ENCODE data around the gene CPNE8. TPM values are rescaled to one million over a fixed set of nuclear protein-coding genes. Genes with fewer than 3 reads are reported as not detected.
A peak's percentile ranks its signal among the peaks of the same experiment; 100 is the strongest.

The CPNE8 gene
- total RNA-seq, 1 experiment from 2014 or later: 14.5 TPM

- DNase-seq (ENCODE audit: low read depth): no peak
Observed at GRCh38 chr12:38895446-38895845, 9.9 kb downstream of the CPNE8 start.

DNA sequence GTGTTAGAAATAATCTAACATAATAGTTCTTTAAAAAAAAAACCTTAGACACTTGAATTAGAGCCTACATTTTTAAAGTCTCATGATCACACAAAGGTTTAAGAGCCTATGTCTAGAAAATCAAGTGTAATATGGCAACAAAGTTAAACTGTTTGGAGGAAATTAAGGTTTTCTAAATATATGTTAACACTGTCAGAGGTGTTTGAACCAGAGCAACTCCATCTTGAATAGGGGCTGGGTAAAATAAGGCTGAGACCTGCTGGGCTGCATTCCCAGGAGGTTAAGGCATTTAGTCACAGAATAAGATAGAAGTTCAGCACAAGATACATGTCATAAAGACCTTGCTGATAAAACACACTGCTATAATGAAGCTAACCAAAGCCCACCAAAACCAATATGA, 12.4 kb downstream of the CPNE8 start:
- DNase-seq (ENCODE audit: low read depth): no peak

GRCh38 chr12:38892087-38892786, 13.2 kb downstream of the CPNE8 start:
- no peak for DNase-seq (ENCODE audit: low read depth)

DNA sequence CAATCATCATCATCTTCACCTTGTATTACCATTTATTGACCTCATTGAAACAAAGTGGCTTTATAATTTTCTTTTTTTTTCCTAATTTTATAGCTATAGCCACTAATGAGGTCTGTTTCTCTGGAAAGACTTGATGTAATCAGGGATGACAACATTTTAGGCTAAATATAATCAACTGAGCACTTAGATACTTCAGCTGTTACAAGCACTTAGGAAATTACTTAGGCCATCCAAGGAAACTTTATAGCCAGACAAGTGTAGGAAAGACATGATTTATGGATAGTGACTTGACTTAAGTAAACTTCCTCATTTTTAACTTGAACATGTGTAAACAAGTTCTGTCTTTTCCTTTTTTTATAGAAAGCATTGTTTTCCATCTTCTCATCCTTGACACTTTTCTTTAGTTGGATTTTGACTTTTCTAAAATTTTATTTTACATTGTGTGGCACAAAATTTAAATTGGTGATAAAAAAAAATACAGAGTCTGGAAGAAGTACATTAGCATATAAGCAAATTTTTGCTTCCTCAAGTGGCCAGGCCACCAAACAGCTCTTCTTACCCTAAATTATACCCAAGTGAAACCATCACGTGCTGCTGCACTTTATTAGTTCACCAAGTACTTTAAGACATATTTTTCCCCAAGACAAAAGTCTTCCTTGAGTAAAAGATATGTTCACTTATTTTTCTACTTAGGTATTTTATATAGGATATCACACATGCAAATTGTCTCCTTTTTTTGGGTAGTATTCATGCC, 15.1 kb downstream of the CPNE8 start:
- DNase-seq (ENCODE audit: low read depth): no peak

DNA sequence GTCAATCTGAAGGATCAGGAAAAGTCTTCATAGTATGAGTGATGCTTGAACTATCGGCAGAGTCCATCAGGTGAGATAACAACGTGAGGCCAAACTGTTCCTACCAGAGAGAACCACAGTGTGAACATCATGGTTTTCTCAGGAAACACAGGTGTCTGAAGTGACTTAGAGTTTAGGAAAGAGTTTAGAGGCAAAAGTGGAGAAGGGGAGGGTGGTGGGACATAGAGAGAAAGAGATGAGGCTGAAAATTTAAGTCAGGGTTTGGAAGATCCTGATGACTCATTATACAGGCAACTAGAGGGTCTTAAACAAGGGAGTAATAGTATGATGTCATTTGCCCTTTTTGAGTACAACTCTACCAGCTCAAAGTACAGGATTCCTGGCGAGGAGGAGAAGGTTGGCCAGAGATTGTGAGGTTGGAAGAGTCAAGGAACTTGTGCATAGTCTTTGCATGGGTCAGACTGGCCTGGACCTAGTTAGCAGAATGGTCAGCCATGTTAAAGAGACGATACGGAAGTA, 16.0 kb downstream of the CPNE8 start:
- DNase-seq (ENCODE audit: low read depth): no peak

DNA sequence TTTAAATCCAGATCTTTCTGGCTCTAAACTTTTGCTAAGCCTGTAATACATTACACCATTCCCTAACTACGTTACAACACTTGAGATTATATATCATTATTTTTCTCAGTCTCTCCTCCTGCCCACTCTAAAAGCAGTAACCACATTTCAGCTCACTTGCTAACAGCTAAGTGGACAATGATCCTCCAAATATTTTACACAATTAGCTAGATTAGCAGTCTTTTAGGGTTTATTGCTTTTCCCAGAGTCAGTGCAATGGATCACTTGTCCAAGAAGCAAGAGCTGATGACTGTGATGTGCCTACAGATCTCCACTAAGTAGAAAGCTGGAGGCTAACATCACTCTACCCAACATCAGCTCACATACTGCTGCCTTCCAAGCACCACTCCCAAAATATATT, 17.6 kb downstream of the CPNE8 start:
- no peak for DNase-seq (ENCODE audit: low read depth)

DNA sequence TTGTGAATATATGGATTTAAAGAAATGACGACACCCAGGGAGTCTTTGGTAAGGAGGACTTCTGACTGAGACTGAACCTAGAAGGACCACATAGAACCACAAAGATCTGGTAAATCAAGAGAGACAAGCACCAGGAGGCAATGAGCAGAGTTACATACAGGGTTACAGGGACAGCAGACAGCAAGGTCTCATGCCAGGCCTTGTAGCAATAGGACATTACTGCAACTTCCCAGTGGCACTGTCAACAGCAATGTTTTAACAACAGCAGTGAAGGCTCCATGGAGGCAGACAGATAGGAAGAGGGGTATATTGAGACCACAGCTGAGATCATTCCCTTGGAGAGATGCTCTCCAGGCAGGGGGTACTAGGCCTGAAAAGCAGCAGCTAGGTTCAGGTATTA, 18.5 kb downstream of the CPNE8 start:
- no peak for DNase-seq (ENCODE audit: low read depth)

DNA sequence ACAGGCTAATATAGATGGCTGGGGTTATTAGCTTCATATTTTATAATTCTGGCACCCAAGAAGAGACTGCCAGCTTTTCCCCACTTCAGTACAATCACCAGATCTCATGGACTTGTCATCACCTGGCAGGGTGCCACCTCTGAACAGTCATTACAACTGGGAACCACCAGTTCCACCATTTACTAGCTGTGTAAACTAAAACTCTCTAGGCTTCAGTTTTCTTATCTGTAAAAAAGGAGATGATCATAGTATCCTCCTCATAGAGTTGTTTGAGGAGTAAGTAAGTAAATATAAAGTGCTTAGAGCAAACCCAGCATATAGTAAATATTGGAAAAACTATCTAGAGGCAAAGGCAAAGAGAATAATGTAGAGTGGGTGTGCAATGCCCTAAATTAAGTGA, 19.3 kb downstream of the CPNE8 start:
- DNase-seq (ENCODE audit: low read depth): peak; percentile 81

GRCh38 chr12:38884666-38885065, 20.7 kb downstream of the CPNE8 start:
- no peak for DNase-seq (ENCODE audit: low read depth)

DNA sequence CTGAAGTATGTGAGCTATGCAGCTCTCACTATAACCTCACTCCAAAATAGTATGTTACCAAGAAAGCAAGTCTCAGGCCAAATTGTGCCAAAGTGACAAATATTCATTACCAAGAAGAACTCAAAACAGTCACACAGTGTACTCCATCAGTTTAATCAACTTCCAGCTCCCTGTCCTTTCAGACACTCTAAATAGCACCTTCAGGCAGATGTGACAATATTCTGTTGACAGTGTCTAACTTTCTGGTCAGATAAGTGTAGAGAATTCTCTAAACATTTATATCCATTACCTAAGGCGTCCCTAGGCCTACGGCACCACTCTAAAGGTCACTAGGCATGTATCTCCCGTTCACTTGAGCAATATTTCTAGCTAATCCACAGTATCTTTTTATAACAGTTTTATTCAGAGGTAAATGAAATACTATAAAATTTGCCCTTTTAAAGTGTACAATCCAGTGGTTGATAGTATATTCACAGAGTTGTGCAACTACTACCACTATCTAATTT, 21.7 kb downstream of the CPNE8 start:
- DNase-seq (ENCODE audit: low read depth): no peak

GRCh38 chr12:38880288-38880687, 25.1 kb downstream of the CPNE8 start:
- no peak for DNase-seq (ENCODE audit: low read depth)

DNA sequence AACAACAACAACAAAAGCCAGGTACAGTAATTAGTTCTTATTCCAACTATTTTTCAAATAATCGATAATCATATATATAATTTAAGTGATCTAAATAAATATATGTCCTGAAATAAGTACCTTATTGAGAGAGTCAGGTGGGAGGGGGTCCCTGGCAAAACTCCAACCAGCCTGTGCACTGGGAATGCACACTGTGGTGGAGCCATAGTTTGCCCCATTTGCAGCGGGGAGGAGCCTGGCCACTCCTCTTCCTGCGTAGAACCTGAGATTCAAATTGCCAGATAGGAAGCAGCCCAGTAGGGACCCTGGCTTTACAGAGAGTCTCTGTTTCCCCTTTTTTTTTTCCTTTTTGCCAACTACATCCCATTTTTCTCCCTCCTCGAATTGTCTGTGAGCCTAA, 26.4 kb downstream of the CPNE8 start:
- DNase-seq (ENCODE audit: low read depth): no peak

- no peak for DNase-seq (ENCODE audit: low read depth)
Observed at GRCh38 chr12:38878333-38878705, 27.1 kb downstream of the CPNE8 start.

- DNase-seq (ENCODE audit: low read depth): no peak
Observed at GRCh38 chr12:38875586-38876228, 29.7 kb downstream of the CPNE8 start.

DNA sequence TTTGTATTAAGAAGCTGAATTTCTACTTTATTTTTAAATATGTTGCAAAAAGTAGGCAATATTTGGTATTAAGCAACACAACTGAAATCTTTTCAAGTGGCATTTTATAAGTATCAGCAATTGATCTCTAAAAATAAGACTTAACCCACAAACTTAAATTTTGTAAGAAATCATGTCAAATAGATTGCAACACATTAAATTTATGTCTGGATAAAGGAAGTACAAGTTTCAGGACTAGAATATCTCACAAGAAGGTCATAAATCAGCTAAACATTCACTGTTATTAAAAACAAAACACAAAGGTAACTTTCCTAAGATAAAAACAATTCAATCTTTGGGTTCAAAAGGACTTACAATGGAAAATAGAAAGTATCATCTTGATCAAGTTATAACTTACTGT, 32.8 kb downstream of the CPNE8 start:
- DNase-seq (ENCODE audit: low read depth): no peak

GRCh38 chr12:38872156-38872555, 33.2 kb downstream of the CPNE8 start:
- DNase-seq (ENCODE audit: low read depth): no peak

GRCh38 chr12:38869036-38869435, 36.4 kb downstream of the CPNE8 start:
- no peak for DNase-seq (ENCODE audit: low read depth)

GRCh38 chr12:38850461-38850860, 54.9 kb downstream of the CPNE8 start:
- DNase-seq (ENCODE audit: low read depth): peak; percentile 3

DNA sequence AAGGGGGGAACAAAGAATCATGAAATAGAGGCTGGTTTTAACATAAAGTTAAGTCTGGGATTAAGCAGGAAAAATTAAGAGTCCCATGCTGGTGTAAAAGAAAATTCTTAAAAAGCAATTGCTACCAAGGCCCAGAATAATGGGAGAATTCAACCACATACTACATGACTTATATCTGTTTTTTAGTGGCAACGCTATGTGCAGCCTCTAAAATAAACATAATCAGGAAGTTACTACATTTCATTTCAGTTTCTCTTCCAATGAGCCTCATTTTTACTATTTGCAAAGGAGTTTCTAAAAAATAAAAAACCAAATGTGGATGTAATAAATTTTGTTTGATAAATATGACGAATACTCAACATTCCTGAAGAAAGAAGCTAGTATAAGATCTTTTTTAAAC, 58.1 kb downstream of the CPNE8 start:
- DNase-seq (ENCODE audit: low read depth): no peak

DNA sequence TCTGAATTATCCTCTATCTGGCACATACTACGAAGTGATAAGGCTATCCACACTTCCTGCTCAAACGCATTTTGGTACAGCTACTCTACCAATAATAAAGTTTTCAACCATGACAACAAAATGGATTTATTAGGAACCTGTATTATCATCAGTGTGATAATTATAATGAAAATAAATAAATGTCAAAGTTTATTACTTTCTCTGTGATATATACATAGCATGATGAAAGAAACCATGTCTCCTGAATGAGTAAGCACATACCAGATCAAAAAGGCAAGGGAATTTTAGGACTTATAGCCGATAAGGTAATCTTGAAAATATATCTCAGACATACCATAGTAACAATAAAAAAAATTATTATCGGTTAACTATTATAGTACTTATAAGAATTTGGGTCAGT, 61.1 kb downstream of the CPNE8 start:
- no peak for DNase-seq (ENCODE audit: low read depth)

GRCh38 chr12:38838056-38838850, 67.1 kb downstream of the CPNE8 start:
- no peak for DNase-seq (ENCODE audit: low read depth)

- no peak for DNase-seq (ENCODE audit: low read depth)
Observed at GRCh38 chr12:38831715-38832114, 73.7 kb downstream of the CPNE8 start.
